Neuronal stem cell (in vitro differentiated cells): ENCODE measurements around the gene FZD7.

Experiments
- DNase-seq: peaks from one replicate; pipeline ENCODE4 v3.0.0-alpha.2; 2013; ENCODE audit warnings: low spot score
- H2AFZ ChIP-seq: one replicate; pipeline ENCODE4 v1.6.1; 2013; ENCODE audit warnings: mild to moderate bottlenecking, low read length, inconsistent platforms
- H2AK5ac ChIP-seq: 2 replicates; pipeline ENCODE4 v1.6.1; 2013; ENCODE audit warnings: low read depth, mild to moderate bottlenecking, inconsistent platforms, low read length, moderate library complexity, mixed read lengths
- H2BK120ac ChIP-seq: 2 replicates; pipeline ENCODE4 v1.6.1; 2013; ENCODE audit warnings: low read depth, mild to moderate bottlenecking, inconsistent platforms, low read length, moderate library complexity, mixed read lengths
- H2BK12ac ChIP-seq: one replicate; pipeline ENCODE4 v1.6.1; 2013; ENCODE audit warnings: low read length, inconsistent platforms
- H2BK15ac ChIP-seq: 2 replicates; pipeline ENCODE4 v1.6.1; 2013; ENCODE audit warnings: mild to moderate bottlenecking, low read length, inconsistent platforms, mixed read lengths
- H2BK5ac ChIP-seq: one replicate; pipeline ENCODE4 v1.6.1; 2013; ENCODE audit warnings: inconsistent platforms, mild to moderate bottlenecking, low read length, moderate library complexity
- H3K14ac ChIP-seq: one replicate; pipeline ENCODE4 v1.6.1; 2013; ENCODE audit warnings: low read length, inconsistent platforms
- H3K18ac ChIP-seq: 2 replicates; pipeline ENCODE4 v1.6.1; 2013; ENCODE audit warnings: low read length, inconsistent platforms
- H3K23ac ChIP-seq: 2 replicates; pipeline ENCODE4 v1.6.1; 2013; ENCODE audit warnings: low read depth, mild to moderate bottlenecking, mixed read lengths, low read length, inconsistent platforms; ENCODE audit not compliant: poor library complexity
- H3K27ac ChIP-seq: replicated peaks from 3 replicates; pipeline ENCODE4 v1.5.1; 2013; ENCODE audit warnings: low read length, inconsistent platforms
- H3K27me3 ChIP-seq, 3 experiments: 2 replicates each; pipeline ENCODE4 v1.6.1; 2013; ENCODE audit warnings: low read length in 3 of 3, mild to moderate bottlenecking in 2 of 3, inconsistent platforms in 1 of 3, low read depth in 1 of 3, mixed read lengths in 1 of 3, moderate library complexity in 1 of 3; ENCODE audit not compliant: control insufficient read depth in 3 of 3, insufficient read depth in 3 of 3
- H3K36me3 ChIP-seq, 2 donors: replicated peaks in 1 of 2; 2 replicates each; pipeline ENCODE4 v1.6.1; 2013; ENCODE audit warnings: low read length in 2 of 2; ENCODE audit not compliant: control insufficient read depth in 2 of 2, insufficient read depth in 2 of 2
- H3K4ac ChIP-seq: 2 replicates; pipeline ENCODE4 v1.6.1; 2013; ENCODE audit warnings: inconsistent platforms, mild to moderate bottlenecking, low read length, moderate library complexity
- H3K4me1 ChIP-seq, 2 donors: 1 replicate in 1 of 2; 2 replicates in 1 of 2; pipeline ENCODE4 v1.6.1; 2013; ENCODE audit warnings: low read length in 2 of 2, low read depth in 1 of 2; ENCODE audit not compliant: control insufficient read depth in 2 of 2, insufficient read depth in 1 of 2
- H3K4me2 ChIP-seq: one replicate; pipeline ENCODE4 v1.6.1; 2013; ENCODE audit warnings: mild to moderate bottlenecking, low read length, inconsistent platforms; ENCODE audit not compliant: insufficient read depth, poor library complexity, severe bottlenecking
- H3K4me3 ChIP-seq, 2 donors: 2 replicates each; pipeline ENCODE4 v1.5.1; 2013; ENCODE audit warnings: low read length in 2 of 2, mild to moderate bottlenecking in 2 of 2, inconsistent platforms in 1 of 2, moderate library complexity in 1 of 2
- H3K79me1 ChIP-seq: one replicate; pipeline ENCODE4 v1.6.1; 2013; ENCODE audit warnings: low read depth, mild to moderate bottlenecking, inconsistent platforms, low read length, moderate library complexity
- H3K9ac ChIP-seq: one replicate; pipeline ENCODE4 v1.6.1; 2013; ENCODE audit warnings: mild to moderate bottlenecking, low read depth, low read length, inconsistent platforms; ENCODE audit not compliant: poor library complexity
- H3K9me3 ChIP-seq, 2 donors: replicated peaks in 1 of 2; 2 replicates each; pipeline versions ENCODE3 to v1.6.1; 2013; ENCODE audit warnings: low read length in 2 of 2, mild to moderate bottlenecking in 2 of 2, inconsistent platforms in 1 of 2, low read depth in 1 of 2, mixed read lengths in 1 of 2, moderate library complexity in 1 of 2; ENCODE audit not compliant: control insufficient read depth in 2 of 2, insufficient read depth in 1 of 2
- H4K8ac ChIP-seq: one replicate; pipeline ENCODE4 v1.6.1; 2013; ENCODE audit warnings: low read depth, mild to moderate bottlenecking, inconsistent platforms, low read length, moderate library complexity
- H4K91ac ChIP-seq: one replicate; pipeline ENCODE4 v1.6.1; 2013; ENCODE audit warnings: low read length, low read depth, mild to moderate bottlenecking, inconsistent platforms; ENCODE audit not compliant: poor library complexity
- WGBS, 2 donors: extraction: QIAGEN DNeasy Blood & Tissue Kit; methylation state at CpG; one replicate each; pipeline ENCODE4 v1.1.7; 2013; ENCODE audit warnings: missing lambda C conversion rate in 2 of 2, mixed read lengths in 1 of 2; ENCODE audit not compliant: insufficient read length in 2 of 2, insufficient replicate concordance in 1 of 2; ENCODE audit errors: extremely low coverage in 2 of 2; 5-methylcytosine and 5-hydroxymethylcytosine counted together

Gene FZD7

DNA sequence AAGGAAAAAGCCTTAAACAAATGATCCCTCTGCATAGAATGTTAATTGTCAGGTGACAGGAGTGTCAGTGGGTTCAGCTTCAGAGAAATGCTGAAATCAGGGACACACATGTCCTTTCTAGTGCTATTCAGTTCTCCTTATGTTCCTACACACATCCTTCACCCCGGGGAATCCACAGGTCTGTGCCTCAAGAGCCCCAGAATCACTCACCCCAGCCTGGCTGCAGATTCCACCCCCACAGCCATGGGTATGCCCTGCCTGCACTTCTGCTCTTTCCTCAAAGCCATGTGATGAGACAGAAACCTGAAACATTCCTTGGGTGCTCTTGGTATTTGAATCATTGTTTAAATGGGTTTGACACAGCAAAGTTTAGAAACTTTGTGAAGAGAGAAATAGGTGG lies 27.4 kb upstream of the FZD7 start:
- no CpG with 5 or more reads among the region's 1 CpG for WGBS, 2 donors
- no peak overlapping the region for H2AK5ac ChIP-seq
- no peak for DNase-seq

DNA sequence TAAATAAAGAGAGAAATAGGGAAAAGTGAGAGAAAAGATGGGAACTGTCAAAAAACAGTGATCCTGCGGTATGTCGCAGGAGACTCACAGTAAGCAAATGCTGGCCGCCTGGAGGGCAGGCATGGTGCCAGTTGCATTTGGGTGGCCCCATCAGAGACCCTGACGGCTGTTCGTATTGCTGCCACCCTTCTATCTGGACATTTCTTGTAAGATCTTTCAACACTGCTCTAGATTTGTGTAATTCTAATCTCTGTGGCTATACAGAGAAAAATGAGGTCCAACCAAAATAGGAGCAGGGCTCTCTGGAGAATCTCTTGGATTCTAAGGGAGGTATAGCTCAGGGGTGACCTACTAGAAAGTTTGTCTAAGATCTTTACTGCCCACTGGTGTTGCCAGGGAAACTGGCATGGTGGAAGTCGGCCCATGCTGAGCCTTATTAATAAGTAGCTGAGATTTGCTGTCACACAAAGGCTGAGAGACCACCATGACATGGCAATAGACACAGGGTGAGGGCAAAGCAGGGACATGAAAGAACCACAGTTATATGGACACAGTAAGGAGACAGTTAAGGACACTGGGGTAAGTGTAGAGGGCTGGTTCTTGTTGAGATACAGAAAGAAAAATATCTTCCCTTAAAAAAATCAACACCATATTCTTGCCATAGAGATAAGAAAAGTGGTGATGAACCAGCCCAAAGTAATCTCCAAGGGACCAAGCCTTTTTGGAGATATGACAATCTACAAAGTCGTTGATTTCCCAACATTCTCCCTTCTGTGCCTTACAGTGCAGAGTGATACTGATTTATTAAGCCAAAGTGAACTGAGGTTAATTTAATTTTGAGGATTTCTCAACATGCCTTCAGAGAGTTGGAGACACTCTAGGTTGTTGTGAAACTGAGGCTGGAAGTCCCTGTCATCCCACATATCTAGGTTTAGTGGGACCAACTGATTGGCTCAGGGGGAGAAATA lies 26.4 kb upstream of the FZD7 start:
- DNase-seq = no peak
- peak overlapping the region; percentile 27 for H2AFZ ChIP-seq
- no peak overlapping the region for H2BK12ac ChIP-seq
- H4K8ac ChIP-seq = no peak overlapping the region
- no peak overlapping the region for H2AK5ac ChIP-seq
- H3K27ac ChIP-seq = no peak overlapping the region
- no peaks in the 10 kb centered on the region for H3K36me3 ChIP-seq
- WGBS, 2 donors = no CpG with 5 or more reads among the region's 7 CpGs
- no peak overlapping the region for H2BK5ac ChIP-seq
- no peaks in the 10 kb centered on the region for H3K79me1 ChIP-seq
- H3K4me1 ChIP-seq = peaks cover 9 to 19% of the 10 kb centered on the region in 2 donors
- no peak overlapping the region for H3K23ac ChIP-seq
- no peak overlapping the region for H4K91ac ChIP-seq
- no peaks in the 10 kb centered on the region for H3K27me3 ChIP-seq
- no peak overlapping the region for H2BK15ac ChIP-seq
- H3K4me3 ChIP-seq = no peak overlapping the region
- H3K4ac ChIP-seq = no peak overlapping the region
- no peaks in the 10 kb centered on the region for H3K9me3 ChIP-seq
- H3K14ac ChIP-seq = no peak overlapping the region
- H3K4me2 ChIP-seq = no peak overlapping the region
- no peak overlapping the region for H2BK120ac ChIP-seq
- no peak overlapping the region for H3K9ac ChIP-seq
- H3K18ac ChIP-seq = no peak overlapping the region

More for the DNA sequence above, 27.4 kb upstream of the FZD7 start:
- H3K79me1 ChIP-seq = no peaks in the 10 kb centered on the region
- H3K23ac ChIP-seq = no peak overlapping the region
- H3K36me3 ChIP-seq = no peaks in the 10 kb centered on the region
- no peak overlapping the region for H2BK120ac ChIP-seq
- no peak overlapping the region for H3K14ac ChIP-seq
- no peak overlapping the region for H2BK5ac ChIP-seq
- H3K27me3 ChIP-seq = no peaks in the 10 kb centered on the region
- H4K91ac ChIP-seq = no peak overlapping the region
- no peak overlapping the region for H3K9ac ChIP-seq
- peaks cover 9 to 19% of the 10 kb centered on the region in 2 donors for H3K4me1 ChIP-seq
- H2AFZ ChIP-seq = no peak overlapping the region
- H3K4me3 ChIP-seq = no peak overlapping the region
- H4K8ac ChIP-seq = no peak overlapping the region
- H2BK12ac ChIP-seq = no peak overlapping the region
- no peak overlapping the region for H2BK15ac ChIP-seq
- no peak overlapping the region for H3K27ac ChIP-seq
- H3K18ac ChIP-seq = no peak overlapping the region
- no peaks in the 10 kb centered on the region for H3K9me3 ChIP-seq
- no peak overlapping the region for H3K4ac ChIP-seq
- no peak overlapping the region for H3K4me2 ChIP-seq

DNA sequence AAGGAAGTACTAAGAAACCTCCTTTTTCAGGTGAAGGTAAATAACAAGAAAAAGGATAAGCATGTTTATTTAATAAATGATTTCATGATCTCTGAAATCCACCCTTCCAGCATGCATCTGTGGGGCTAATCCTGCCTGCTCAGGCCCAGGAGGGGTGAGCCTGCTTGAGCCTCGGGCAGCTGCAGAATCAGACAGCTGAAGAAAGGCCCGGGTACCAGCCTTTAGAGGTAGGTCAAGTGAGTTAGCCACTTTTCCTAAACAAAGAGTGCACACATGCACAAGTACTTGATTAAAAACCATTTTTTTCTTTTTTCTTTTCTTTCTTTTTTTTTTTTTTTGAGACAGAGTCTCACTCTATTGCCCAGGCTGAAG lies 25.7 kb upstream of the FZD7 start:
- no peaks in the 10 kb centered on the region for H3K79me1 ChIP-seq
- H3K23ac ChIP-seq = no peak overlapping the region
- H3K4me3 ChIP-seq = no peak overlapping the region
- no peak overlapping the region for H3K14ac ChIP-seq
- no peaks in the 10 kb centered on the region for H3K36me3 ChIP-seq
- H3K27ac ChIP-seq = no peak overlapping the region
- H3K4me1 ChIP-seq = peaks cover 9 to 19% of the 10 kb centered on the region in 2 donors
- H3K9me3 ChIP-seq = no peaks in the 10 kb centered on the region
- H3K18ac ChIP-seq = no peak overlapping the region
- no peak overlapping the region for H2BK120ac ChIP-seq
- no peaks in the 10 kb centered on the region for H3K27me3 ChIP-seq
- no peak overlapping the region for H2AFZ ChIP-seq
- DNase-seq = no peak
- H2BK15ac ChIP-seq = no peak overlapping the region
- WGBS, 2 donors = no CpG with 5 or more reads among the region's 2 CpGs
- no peak overlapping the region for H3K4me2 ChIP-seq
- no peak overlapping the region for H2BK12ac ChIP-seq
- H4K8ac ChIP-seq = no peak overlapping the region
- no peak overlapping the region for H4K91ac ChIP-seq
- no peak overlapping the region for H3K4ac ChIP-seq
- H2BK5ac ChIP-seq = no peak overlapping the region
- H3K9ac ChIP-seq = no peak overlapping the region
- no peak overlapping the region for H2AK5ac ChIP-seq

- Histone ChIP-seq H3K4me2 (no peak overlapping the region), H3K9ac (no peak overlapping the region), H2BK120ac (no peak overlapping the region), H3K23ac (no peak overlapping the region), H2BK12ac (no peak overlapping the region), H3K4ac (no peak overlapping the region), H3K14ac (no peak overlapping the region), H3K27ac (no peak overlapping the region), H2AK5ac (no peak overlapping the region), H3K36me3 (no peaks in the 10 kb centered on the region), H3K4me3 (no peak overlapping the region), H3K79me1 (no peaks in the 10 kb centered on the region), H3K27me3 (no peaks in the 10 kb centered on the region), H4K8ac (no peak overlapping the region), H2AFZ (peak overlapping the region; percentile 81), H4K91ac (no peak overlapping the region), H3K18ac (no peak overlapping the region), H3K9me3 (no peaks in the 10 kb centered on the region), H3K4me1 (peaks cover 9 to 19% of the 10 kb centered on the region in 2 donors), H2BK15ac (no peak overlapping the region), H2BK5ac (no peak overlapping the region)
- DNase-seq = no peak
- no CpG with 5 or more reads among the region's 5 CpGs for WGBS, 2 donors
Observed at GRCh38 chr2:202009019-202009481, 24.6 kb upstream of the FZD7 start.
